D721Med (cell line): ENCODE data around the gene PXN.
"Not testable (repeated sequence)": the region's sequence is repeated elsewhere in the genome, so short reads cannot be mapped to it uniquely, and the experiment has no call there.

Experiments
- DNase-seq: peaks from one replicate; pipeline ENCODE4 v3.0.0; 2011; ENCODE audit warnings: low spot score; ENCODE audit not compliant: insufficient read length
- FAIRE-seq: peaks from 2 replicates; lab custom pipeline; 2011; peaks lifted over from hg19 to GRCh38; lab: Jason Lieb, UNC
- CTCF ChIP-seq: IDR thresholded peaks from 2 replicates; pipeline ENCODE4 v1.5.1; 2012; ENCODE audit warnings: mild to moderate bottlenecking, control low read depth; ENCODE audit not compliant: insufficient read depth; ENCODE audit errors: missing control alignments

The PXN gene

DNA sequence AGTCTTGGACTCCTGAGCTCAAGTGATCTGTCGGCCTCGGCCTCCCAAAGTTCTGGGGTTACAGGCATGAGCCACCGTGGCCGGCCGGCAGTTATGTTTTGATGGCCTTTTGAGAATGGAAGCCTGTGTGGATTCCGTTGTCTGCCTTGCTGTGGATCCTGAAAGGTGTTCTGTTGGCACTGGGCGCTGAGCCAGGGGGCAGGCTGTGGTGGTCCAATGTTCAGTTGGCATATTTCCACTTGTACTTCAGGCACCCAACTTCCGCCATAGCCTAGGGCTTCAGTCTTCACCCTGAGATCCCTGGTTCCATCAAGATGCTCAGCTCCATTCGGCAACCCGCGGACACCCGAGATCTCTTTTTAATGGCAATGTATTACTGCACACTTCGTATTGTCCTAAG lies 58.3 kb downstream of the PXN start:
- FAIRE-seq: no peak
- no peak for DNase-seq
- no peak for TF ChIP-seq CTCF

- not testable (repeated sequence) for FAIRE-seq
Observed at GRCh38 chr12:120206781-120207180, 58.7 kb downstream of the PXN start.

DNA sequence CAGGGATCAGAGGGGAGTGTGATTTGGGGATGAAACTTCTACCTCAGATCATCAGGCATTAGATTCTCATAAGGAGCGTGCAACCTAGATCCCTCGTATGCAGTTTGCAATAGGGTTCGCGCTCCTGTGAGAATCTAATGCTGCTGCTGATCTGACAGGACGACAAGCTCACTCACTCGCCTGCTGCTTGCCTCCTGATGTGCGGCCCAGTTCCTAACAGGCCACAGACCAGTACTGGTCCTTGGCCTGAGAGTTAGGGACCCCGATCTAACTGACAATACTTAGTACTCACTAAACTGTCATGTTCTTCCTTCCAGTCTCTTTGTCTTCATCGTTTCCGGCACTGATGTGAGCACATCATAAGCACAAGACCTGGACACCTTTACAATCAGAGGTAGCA lies 59.3 kb downstream of the PXN start:
- no peak for FAIRE-seq
- TF ChIP-seq CTCF: no peak
- DNase-seq: no peak

More at GRCh38 chr12:120206781-120207180, 58.7 kb downstream of the PXN start:
- DNase-seq: not testable (repeated sequence)

DNA sequence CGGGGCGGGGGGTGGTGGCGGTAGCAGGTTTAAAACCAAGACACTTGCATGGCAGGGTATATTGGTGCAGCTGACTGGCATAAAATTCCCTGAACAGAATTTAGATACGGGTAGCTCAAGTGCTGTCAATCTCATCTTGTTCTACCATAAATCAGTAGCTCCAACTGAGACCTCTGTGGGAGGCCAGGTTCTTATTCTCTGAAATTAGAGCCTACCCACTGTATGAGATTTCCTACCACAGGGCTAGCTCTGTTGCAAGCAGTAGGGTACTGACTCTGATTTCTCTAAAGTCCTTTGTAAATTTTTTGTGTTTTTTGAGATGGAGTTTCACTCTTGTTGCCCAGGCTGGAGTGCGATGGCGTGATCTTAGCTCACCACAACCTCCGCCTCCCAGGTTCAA lies 61.4 kb downstream of the PXN start:
- FAIRE-seq: no peak
- no peak for TF ChIP-seq CTCF
- no peak for DNase-seq

DNA sequence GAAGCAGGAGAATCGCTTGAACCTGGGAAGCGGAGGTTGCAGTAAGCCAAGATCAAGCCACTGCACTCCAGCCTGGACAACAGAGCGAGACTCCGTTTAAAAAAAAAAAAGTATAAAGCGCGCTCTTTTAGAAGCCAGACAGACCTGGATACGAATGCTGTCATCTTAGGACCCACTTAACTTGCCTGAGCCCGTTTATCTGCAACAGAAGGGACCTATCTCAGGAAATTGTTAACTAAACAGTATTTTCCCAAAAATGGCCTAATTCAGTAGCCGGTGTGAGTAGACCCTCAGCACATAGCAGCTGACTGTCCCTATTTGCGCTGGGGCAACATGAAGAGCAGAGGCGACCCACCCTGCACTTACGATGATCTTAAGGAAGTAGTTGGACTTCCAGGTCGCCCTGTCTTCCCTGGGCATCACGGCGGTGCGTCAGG lies 65.1 kb downstream of the PXN start:
- no peak for DNase-seq
- FAIRE-seq: no peak
- no peak for TF ChIP-seq CTCF

GRCh38 chr12:120199595-120200306 lies 65.8 kb downstream of the PXN start:
- FAIRE-seq (no peak), DNase-seq (no peak)
- TF ChIP-seq CTCF: no peak

GRCh38 chr12:120199025-120199424 lies 66.5 kb downstream of the PXN start:
- TF ChIP-seq CTCF: no peak
- DNase-seq: no peak
- no peak for FAIRE-seq
